GM10847 (cell line): ENCODE results near the gene SSH3.

ENCODE experiments used
- POLR2A ChIP-seq: IDR thresholded peaks from 2 replicates; pipeline ENCODE4 v1.6.1; 2011; ENCODE audit not compliant: insufficient read length; ENCODE audit errors: extremely low read depth

Gene SSH3

DNA sequence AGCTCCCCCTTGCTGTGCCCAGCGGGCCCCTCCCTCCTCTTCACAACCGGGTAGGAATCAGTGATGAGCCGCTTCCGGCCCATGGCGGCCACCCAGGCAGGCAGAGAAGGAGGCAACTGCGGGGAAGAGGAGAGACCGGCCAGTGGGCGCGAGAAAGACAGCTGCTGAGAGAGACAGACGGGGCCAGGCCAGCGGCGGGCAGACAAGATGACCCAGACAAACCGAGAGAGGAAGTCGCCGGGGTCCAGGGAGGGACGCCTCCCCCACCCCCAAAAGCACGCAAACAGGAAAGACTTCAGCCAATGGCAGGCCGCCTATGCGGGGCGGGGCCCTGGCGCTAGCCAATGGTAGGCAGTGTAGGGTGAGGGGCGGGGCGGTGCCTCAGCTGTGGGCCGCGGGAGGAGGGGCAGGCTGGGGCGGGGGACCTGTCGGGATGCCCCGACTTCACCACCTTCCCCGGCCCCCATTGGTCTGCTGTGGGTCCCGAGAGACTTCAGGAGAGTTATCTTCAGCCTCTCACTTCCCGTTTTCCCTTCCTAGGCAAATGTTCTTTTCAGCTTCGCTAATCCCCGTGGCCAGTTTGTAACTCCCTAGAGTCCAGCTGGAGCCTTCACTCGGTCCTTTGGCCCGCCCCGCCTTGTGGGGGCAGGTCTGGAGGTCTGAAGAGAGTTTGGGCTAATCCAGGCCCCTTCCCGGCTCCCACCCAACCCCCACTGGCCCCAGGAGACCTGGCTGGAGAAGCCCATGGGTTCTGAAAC lies 50.2 kb downstream of the SSH3 start, which contains the start of gene POLD4:
POLD4 (minus strand) TSS at position 230 of the 758 bp plus-strand sequence; CDS start at position 83, 147 bp downstream.
- peak; percentile 88 for TF ChIP-seq POLR2A

DNA sequence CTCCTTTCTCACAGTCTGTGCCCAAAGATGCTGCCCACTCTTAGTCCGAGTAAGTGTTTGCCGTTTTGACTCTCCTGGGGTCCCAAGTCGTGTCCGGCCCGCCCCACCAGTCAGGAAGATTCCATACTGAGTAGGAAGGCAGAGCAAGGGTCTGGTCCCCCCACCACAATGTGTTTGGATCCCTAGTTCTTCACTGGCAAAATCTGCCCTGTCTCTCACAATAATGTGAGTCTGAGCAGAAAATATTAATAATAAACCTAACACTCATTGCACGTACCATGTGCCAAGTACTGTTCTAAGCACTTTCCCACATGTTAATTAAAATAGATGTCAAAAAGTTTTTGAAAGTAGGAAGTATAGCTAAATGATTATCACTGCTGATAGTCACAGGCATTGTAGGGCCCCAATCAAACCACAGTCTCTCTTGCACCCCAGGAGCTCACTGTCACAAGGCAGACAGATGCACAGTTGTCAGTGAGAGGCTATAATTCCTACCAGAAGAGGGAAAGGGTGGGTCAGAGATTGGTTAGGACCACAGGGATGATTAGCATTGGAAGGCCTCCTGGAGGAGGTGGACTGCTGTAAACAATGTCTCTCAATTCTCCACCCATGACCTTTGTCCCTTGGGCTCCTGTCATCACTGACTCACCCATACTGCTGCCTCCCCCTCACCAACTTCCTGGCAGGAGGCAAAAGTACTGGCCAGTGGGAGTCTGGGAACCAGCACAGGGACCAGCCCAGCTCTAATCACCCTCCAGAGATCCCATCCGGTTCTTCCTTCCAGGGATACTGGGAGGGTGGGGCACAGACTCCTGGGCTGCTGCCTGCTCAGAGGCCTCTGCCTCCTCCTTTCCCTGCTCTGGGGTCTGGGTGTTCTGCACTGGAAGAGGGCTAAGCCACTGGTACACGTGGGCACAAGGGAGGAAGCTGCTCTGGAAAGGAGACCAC lies 51.0 kb downstream of the SSH3 start:
- TF ChIP-seq POLR2A, result no peak

DNA sequence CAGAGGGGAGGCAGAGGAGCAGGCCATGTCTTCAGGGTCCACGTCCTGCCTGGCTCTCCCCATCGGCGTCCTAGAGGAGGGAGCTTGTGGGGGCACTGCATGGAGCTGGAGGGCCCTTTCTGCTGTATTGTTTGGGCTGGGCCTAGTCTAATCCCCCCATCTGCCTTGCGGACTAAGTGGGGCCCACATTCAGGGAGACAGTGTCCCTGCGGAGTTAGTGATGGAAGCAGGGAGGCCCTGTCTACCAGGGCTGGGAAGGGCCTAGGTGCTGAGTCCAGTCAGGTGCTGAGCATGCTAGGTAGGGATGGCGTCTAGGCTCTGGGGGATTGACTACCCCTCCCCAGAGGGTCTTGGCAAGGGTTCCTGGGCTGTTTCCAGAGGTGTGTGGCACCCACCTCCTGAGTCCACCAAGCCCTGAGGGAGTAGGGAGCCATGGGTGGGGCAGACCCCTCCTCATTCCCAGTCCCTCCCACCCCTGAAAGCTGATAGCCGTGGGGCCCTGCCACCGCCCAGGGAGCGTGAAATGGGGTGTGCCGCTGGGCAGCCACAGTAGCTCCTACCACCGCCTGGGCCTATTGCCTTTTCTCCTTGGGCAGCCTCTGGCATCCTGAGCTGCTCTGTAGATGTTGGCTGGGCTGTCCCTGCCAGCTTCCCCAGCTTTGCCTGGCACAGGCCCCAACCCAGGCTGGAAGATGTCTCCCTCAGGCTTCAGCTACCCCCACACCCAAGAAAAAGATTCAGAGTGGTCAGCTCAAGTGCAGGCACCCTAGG lies 51.9 kb downstream of the SSH3 start:
- no peak for TF ChIP-seq POLR2A

DNA sequence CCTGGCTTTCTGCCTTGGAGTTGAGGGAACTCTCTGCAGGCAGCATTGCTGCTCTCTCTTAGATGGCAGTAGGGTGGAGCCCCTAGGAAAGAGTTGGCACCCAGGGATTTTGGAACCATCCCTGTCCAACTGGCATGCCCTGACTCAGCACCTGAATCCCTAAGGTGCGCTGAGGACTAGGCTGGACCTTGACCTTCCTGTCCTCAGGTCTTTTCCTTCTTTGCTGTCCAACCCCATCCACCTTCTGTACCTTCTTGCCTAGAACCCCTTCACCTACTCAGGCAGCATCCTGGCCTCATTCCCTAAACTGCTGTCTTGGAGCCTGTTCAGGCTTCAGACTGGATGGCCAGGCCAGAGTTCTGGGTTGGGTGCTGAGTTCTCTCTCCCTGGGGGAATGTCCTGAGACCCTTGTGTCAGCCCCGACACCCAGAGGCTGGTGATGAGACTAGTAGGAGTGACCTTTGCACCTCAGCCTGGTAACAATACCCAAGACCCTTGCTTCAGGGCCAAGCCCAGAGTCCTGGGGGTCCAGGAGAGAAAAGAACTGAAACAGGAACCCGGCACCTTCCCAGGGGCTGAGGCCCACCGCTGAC lies 52.6 kb downstream of the SSH3 start:
- no peak for TF ChIP-seq POLR2A

DNA sequence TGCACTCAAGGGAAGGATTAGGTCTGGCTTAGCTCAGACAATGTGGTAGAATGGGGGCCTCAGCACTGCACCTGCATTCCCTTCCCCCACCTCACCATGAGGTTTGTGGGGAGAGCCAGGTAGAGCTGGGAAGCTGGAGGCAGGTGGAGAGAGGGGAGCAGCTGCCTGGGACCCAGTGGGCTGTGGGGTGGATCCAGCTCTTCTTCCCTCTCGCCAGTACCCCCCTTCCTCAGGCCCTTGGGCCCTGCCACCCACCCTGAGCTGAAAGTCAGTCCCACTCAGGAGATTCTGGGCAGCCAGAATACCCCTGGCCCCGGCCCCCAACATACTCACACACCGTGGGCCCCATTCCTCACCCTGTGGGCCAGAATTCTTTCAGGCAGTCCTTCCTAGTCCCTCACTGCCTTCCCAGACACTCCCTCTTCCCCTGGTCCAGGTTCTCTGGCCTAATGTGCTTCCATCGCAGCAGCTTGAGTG lies 53.1 kb downstream of the SSH3 start:
- no peak for TF ChIP-seq POLR2A

DNA sequence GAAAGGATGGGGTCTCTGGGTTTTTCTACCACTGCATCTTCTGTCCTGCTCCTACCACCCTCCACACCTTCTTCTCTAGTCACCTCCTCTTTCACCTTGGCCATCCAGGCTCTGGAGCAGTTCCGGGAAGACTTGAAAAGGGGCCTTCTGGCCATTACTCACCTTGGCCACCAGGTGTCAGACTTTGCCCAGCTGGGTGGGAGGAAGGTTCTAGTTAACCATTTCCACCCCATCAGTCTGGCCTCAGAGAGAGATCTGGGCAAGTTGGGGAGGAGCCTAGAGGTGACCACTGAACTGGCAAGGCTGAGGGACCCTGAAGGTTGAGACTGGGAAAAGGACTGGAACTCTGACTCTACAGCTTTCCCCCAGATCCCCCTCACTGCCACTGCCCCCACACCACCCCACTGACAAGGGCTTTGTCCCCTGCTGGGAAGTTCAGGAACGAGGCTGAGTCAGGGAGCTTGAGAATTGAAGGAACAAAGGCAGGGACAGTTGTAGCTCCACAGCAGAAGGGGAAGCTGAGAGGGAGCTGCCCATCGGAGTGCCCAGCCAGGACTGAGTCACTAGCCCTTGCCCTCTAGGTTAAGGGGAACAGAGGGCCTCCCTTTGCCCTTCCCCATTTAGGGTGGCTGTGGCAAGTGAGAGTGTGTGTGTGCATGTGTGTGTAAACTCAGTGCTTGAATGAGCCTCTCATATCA lies 53.7 kb downstream of the SSH3 start:
- TF ChIP-seq POLR2A, result no peak

DNA sequence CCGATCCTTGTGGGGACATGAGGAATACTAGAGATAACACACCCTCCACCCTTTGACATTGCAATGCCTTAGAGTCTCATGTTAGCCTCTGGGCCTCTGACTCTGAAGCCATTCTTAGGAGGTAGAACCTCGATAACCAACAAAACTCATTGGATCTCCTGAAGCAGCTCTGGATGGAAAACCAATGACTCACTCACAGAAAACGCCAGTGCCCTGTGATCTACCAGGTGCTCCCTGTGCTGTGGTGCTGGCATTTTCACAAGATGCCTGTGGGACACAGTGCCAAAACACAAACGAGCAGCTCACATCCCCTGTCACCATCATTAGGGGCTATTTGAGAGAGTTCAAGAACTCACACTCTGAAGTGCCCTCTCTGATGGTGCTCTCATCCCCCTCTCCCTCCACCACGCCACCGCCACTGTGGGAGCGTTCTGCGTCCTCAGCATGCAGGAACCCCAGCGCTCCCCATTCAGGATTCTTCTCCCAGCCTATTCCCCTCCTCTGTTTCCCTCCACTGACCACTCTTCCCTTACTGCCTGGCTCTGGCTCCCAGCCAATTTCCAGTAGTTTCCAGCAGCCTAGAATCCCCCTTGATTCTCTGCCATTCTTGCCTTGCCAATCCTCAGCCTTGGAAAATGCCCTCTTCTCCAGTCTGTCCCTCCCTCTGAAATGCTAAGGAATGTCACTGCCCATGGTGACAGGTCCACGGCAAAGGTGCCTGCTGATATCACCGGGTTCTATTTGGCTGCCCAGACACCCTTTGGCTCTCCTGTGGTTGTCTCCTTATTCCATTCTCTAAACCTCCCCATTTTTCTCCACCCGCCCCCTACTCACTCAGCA lies 54.7 kb downstream of the SSH3 start:
- no peak for TF ChIP-seq POLR2A
